Lung (tissue), 16 donors: ENCODE measurements around the gene CFI. TPM values are rescaled to one million over a fixed set of nuclear protein-coding genes. Genes with fewer than 3 reads are reported as not detected.

ENCODE experiments used
- ATAC-seq: fragments of 200-7000 bp; cut with Tn5 transposase; one replicate; pipeline ENCODE4 v1.9.1; 2020; ENCODE audit warnings: moderate number of reproducible peaks; ENCODE audit not compliant: insufficient read depth, low FRiP score
- DNase-seq, 3 donors: peaks; one replicate each; pipeline ENCODE4 v3.0.0-alpha.2; 2013 to 2017
- H3K27ac ChIP-seq, 2 donors: one replicate each; pipeline ENCODE4 v1.5.1; 2013; ENCODE audit warnings: mild to moderate bottlenecking in 2 of 2, moderate library complexity in 2 of 2, control low read depth in 1 of 2, inconsistent platforms in 1 of 2, low read depth in 1 of 2, low read length in 1 of 2
- H3K27me3 ChIP-seq, 3 donors: one replicate each; pipeline ENCODE4 v1.5.1; 2013; ENCODE audit warnings: low read length in 2 of 3; ENCODE audit not compliant: control insufficient read depth in 3 of 3, insufficient read depth in 3 of 3
- H3K36me3 ChIP-seq, 4 donors: one replicate each; pipeline ENCODE4 v1.5.1; 2013; ENCODE audit warnings: low read length in 4 of 4, mild to moderate bottlenecking in 1 of 4, moderate library complexity in 1 of 4; ENCODE audit not compliant: control insufficient read depth in 4 of 4, insufficient read depth in 4 of 4
- H3K4me1 ChIP-seq, 5 donors: one replicate each; pipeline ENCODE4 v1.5.1; 2013; ENCODE audit warnings: low read length in 5 of 5, mild to moderate bottlenecking in 2 of 5, moderate library complexity in 1 of 5; ENCODE audit not compliant: control insufficient read depth in 5 of 5, insufficient read depth in 5 of 5
- H3K4me3 ChIP-seq: one replicate; pipeline ENCODE4 v1.5.1; 2013; ENCODE audit warnings: mild to moderate bottlenecking, control low read depth, moderate library complexity
- H3K9ac ChIP-seq, 2 donors: one replicate each; pipeline ENCODE4 v1.5.1; 2013; ENCODE audit warnings: low read length in 2 of 2, control low read depth in 1 of 2; ENCODE audit not compliant: insufficient read depth in 1 of 2
- H3K9me3 ChIP-seq, 4 donors: one replicate each; pipeline ENCODE4 v1.5.1; 2013; ENCODE audit warnings: low read length in 3 of 4, mild to moderate bottlenecking in 1 of 4, moderate library complexity in 1 of 4; ENCODE audit not compliant: control insufficient read depth in 4 of 4, insufficient read depth in 3 of 4
- CTCF ChIP-seq: IDR thresholded peaks from 2 replicates; pipeline ENCODE4 v1.5.1; 2012; ENCODE audit warnings: mild to moderate bottlenecking; ENCODE audit errors: control extremely low read depth, extremely low read depth
- WGBS, 2 donors: extraction: QIAGEN DNeasy Blood & Tissue Kit; methylation state at CpG; one replicate each; pipeline ENCODE4 v1.1.7; 2013; 5-methylcytosine and 5-hydroxymethylcytosine counted together
- long read RNA-seq, 5 donors: transcript quantifications; one replicate each; lab custom pipeline, GENCODE V29; 2026
- polyA plus RNA-seq, 2 donors: library from polyadenylated mRNA; stranded (reverse); fragments of 200-250 nt; gene quantifications; one replicate each; pipeline ENCODE4 v1.2.1, GENCODE V29; 2013
- total RNA-seq, 2 donors: library from RNA; depleted of rRNA in 1 of 2; stranded (reverse); fragments of >200 nt in 1 of 2; gene quantifications; one replicate each; pipeline ENCODE4 v1.2.1, GENCODE V29; 2014 to 2021
- donor health status: control.
- donor health status: control.
- donor health status: Bipolar disorder and iron deficiency.
- donor health status: healthy.
- donor health status: DM: yes; HTN: yes; CAD: no.

Gene CFI
- total RNA-seq (100 to 1,000 TPM in 1 of 2 donors, 10 to 100 TPM in 1; 61.9 to 150 TPM), polyA plus RNA-seq (10 to 100 TPM; 38.2 to 59.8 TPM)
- long read RNA-seq, donor 1, transcript CFI-204 (3 exons, 667 nt), result major isoform, 5 of 9 reads
- long read RNA-seq, donor 1, partial matches to known transcripts, result 0 of 9 reads
- long read RNA-seq, donor 1, other reads (novel, unspliced or antisense), result 0 of 9 reads
- long read RNA-seq, donor 2, transcript CFI-204 (3 exons, 667 nt), result major isoform, 6 of 20 reads
- long read RNA-seq, donor 2, partial matches to known transcripts, result 12 of 20 reads
- long read RNA-seq, donor 2, other reads (novel, unspliced or antisense), result 0 of 20 reads
- long read RNA-seq, donor 3, partial matches to known transcripts, result 0 of 2 reads
- long read RNA-seq, donor 3, other reads (novel, unspliced or antisense), result 0 of 2 reads
- long read RNA-seq, donor 4, partial matches to known transcripts, result 5 of 6 reads
- long read RNA-seq, donor 4, other reads (novel, unspliced or antisense), result 0 of 6 reads
- long read RNA-seq, donor 5, transcript CFI-201 (13 exons, 2,159 nt), result minor isoform, 5 of 13 reads
- long read RNA-seq, donor 5, transcript CFI-204 (3 exons, 667 nt), result major isoform, 7 of 13 reads
- long read RNA-seq, donor 5, partial matches to known transcripts, result 0 of 13 reads
- long read RNA-seq, donor 5, other reads (novel, unspliced or antisense), result 0 of 13 reads

- Histone ChIP-seq H3K4me3 (no peak within 1 kb of the TSS), H3K9ac (peak within 1 kb of the TSS; percentile 17 to 26), H3K9me3 (no peaks in the 10 kb centered on the region), H3K27me3 (no peaks in the 10 kb centered on the region), H3K27ac (peak within 1 kb of the TSS in 1 of 2 donors; percentile 33), H3K36me3 (no peaks in the 10 kb centered on the region), H3K4me1 (peaks cover 0 to 1% (median 0%) of the 10 kb centered on the region in 5 donors)
- DNase-seq (peak in 2 of 3 donors; percentile 68 to 76), ATAC-seq (peak; percentile 58)
- TF ChIP-seq CTCF, result no peak
- 28 to 52% methylated on average over 2 of the region's 2 CpGs for WGBS, 2 donors
These were observed at the start of gene CFI for GRCh38 chr4:109801895-109802319. Gene CFI, minus strand, starts transcription at chr4:109801999. Its CDS starts 28 bp downstream, at chr4:109801971.

GRCh38 chr4:109850601-109851000 lies 48.8 kb upstream of the CFI start:
- ATAC-seq (no peak), DNase-seq (no peak)
- no peaks in the 10 kb centered on the region for H3K9me3 ChIP-seq
- TF ChIP-seq CTCF, result no peak
- H3K27me3 ChIP-seq, result no peaks in the 10 kb centered on the region
- H3K4me1 ChIP-seq, result no peaks in the 10 kb centered on the region
- H3K9ac ChIP-seq, result no peak overlapping the region
- H3K4me3 ChIP-seq, result no peak overlapping the region
- H3K27ac ChIP-seq, result no peak overlapping the region
- WGBS, 2 donors, result 75 to 89% methylated on average over 5 of the region's 5 CpGs
- H3K36me3 ChIP-seq, result no peaks in the 10 kb centered on the region

GRCh38 chr4:109848501-109848900 lies 46.7 kb upstream of the CFI start:
- DNase-seq (no peak), ATAC-seq (no peak)
- H3K27ac ChIP-seq, result no peak overlapping the region
- no peaks in the 10 kb centered on the region for H3K4me1 ChIP-seq
- H3K36me3 ChIP-seq, result no peaks in the 10 kb centered on the region
- H3K9me3 ChIP-seq, result no peaks in the 10 kb centered on the region
- H3K27me3 ChIP-seq, result no peaks in the 10 kb centered on the region
- TF ChIP-seq CTCF, result no peak
- no peak overlapping the region for H3K4me3 ChIP-seq
- H3K9ac ChIP-seq, result no peak overlapping the region
- 78 to 84% methylated on average over 2 of the region's 2 CpGs for WGBS, 2 donors
